Measurements from ENCODE around the gene UBE2D1.

The UBE2D1 gene

DNA sequence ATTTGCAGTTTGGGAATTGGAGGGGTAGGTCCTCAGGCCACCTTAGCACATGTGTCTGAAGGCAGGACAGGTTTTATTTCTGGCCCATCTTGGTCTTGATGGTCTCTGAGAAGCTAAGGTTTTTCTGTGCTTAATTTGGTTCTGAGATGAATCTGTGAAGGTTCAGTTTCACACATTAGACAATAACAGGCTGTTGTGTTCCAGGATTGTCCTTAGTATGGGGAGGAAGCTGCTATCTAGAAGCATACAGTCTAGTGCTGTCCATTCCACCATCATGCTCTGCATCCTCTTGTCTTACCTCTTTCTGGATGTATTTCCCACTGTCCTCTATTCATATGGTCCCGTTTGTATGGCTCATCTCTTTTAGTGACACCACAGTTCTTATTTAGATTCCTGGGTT lies 7.1 kb downstream of the UBE2D1 start:
- DNase-seq: no peak

DNA sequence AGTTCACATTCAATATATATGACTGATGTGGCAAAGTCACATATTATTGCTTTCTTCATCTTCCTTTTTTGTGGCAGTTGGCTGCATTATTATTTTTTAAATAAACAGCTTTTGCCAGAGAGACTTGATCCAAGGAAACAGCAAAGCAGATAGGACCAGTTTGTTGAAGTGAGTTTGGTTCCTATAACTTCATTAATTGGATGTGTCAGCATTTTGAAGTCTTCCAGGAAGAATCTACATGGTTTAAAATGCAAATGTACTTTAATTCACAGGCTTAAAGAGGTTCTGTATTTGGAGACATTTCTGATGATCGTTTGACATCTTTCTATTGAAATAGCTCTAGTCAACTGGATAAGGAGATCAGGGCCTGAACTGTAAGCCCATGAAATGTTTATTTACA lies 13.2 kb downstream of the UBE2D1 start:
- DNase-seq: no peak

DNA sequence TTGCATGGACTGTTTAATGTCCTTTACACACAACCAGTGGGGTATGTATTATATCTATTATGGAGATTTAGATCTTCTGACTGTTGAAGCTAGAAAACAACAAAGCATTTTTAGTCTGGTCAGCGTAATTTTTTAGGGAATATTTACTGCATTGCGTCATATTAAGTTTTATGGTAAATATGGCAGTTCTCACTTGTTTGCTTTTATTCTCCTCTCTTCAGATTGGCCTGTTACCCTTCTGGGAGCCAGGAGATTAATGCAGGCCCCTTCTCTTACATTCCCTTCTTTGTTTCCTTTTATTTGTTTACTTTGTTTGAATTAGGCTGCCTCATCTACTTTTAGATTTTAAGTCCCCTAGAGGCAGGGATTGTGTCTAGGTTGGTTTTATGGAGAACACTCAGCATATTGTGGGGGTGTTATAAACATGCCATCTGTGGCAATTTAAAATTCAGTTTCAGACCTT lies 13.8 kb downstream of the UBE2D1 start:
- peak; percentile 10 for DNase-seq

GRCh38 chr10:58350023-58350422 lies 15.2 kb downstream of the UBE2D1 start:
- DNase-seq: no peak

GRCh38 chr10:58350619-58351323 lies 16.0 kb downstream of the UBE2D1 start:
- DNase-seq: no peak

DNA sequence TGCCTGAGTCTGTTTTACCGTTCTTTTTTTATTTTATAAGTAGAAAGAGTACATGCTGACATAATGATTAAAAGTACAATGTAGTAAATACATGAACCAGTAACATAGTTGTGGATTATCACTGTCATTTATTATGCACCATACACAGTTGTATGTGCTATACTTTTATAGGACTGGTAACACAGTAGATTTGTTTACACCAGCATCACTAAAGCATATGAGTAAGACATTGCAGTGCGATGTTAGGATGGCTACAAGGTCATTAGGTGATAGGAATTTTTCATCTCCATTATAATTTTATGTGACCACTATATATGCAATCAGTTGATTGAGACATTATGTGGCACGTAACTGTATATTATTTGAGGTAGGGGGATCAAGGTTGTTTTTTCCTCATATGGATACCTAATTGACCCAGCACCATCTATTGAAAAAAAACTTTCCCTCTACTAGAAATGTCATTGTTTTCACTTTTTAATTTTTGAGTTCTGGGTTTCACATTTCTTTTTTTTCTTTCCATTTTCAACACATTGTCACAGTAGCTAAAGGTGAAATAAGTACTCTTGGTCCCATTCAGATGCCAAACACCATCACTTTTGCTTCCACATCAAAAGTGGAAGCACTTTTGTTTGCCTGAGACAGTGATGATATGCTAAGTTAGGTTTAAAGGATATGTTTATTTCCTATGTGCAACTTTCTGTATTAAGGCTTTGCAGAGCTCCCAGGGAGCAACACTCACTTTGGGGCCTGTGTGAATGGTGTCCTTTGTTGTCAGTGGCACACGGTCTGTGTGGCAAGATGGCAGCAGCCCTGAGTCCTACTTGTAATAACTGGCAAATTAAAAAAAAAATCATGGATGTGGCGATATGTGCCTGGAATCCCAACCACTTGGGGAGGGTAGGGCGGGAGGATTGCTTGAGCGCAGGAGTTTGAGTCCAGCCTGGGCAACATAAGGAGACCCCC lies 17.1 kb downstream of the UBE2D1 start:
- no peak for DNase-seq

DNA sequence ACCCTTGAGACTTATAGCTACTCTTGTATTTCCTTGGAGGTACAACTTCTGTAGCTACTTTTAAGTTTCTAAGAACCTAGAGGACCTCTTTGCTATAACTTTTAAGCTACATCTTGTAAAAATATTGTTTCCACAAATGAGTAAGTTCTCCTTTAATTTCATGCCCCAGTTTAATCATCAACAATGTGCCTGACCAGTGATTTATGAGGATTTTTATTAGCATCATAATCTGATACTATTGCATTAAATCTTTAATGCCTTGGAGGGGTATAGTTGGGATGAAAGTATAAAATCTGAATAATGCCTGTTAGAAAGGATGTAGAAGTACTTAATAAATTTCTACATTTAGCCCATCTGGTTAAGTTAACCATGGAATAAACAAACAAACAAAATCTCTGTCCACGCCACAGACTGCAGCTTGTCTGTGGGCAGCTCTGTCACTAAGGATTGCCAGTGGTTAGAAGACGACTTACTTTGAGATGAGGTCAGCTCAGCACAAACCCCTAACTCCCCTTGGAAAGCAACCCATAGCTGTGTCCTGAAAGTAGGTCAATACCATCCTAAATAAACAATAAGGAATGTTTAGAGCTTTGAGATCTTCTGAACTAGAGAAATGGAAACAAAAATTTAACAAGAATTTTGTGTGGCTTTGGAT lies 18.3 kb downstream of the UBE2D1 start:
- DNase-seq: no peak

DNA sequence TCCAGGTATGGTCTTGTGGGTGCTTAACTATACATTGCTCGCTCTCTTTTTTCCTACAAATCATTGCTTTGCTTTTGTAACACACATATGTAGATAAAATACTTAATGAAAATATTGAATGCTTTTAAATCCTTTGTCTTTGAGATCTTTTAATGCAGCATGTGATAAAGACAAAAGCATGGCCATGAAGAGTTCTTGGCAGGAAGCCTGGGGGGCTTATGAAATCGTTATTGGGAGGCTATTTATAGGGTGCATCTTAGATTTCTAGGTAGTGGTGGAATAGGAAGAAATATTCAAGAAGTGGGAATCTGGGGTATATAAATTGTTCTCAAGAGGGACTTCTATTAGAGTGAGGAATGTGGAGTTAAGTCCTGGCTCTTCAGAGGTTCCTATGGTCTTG lies 21.9 kb downstream of the UBE2D1 start:
- no peak for DNase-seq

DNA sequence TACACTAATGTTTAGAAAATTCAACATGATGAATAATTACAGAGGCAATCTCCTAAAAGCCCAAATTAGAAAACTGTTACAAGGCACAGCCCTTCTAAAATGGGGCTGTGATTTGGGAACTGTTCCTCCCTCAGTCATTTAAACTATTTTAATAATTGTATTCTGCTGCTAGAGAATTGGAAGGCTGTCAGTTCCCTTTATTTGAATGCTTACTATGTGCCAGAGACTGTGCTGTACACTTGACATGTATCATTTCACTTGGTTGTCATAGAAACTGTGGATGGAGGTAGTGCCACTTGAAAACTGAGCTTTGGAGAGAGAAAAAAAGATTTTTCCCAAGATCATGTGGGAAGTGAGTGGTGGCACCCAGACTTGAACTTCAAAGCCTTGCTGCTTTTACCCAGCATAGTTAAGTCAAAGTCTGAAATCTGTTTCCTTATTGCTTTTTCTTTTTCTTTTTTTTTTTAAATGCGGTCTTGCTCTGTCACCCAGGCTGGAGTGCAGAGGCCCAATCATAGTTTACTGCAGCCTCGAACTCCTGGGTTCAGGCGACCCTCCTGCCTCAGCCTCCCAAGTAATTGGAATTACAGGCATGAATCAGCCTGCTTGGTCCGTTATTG lies 23.6 kb downstream of the UBE2D1 start:
- no peak for DNase-seq

GRCh38 chr10:58358947-58359346 lies 24.1 kb downstream of the UBE2D1 start:
- DNase-seq: no peak

- no peak for DNase-seq
Observed at GRCh38 chr10:58359541-58359940, 24.7 kb downstream of the UBE2D1 start.

GRCh38 chr10:58360412-58361004 lies 25.7 kb downstream of the UBE2D1 start:
- no peak for DNase-seq

GRCh38 chr10:58361353-58361752 lies 26.5 kb downstream of the UBE2D1 start:
- no peak for DNase-seq

- no peak for DNase-seq
Observed at GRCh38 chr10:58362027-58362789, 27.4 kb downstream of the UBE2D1 start.

DNA sequence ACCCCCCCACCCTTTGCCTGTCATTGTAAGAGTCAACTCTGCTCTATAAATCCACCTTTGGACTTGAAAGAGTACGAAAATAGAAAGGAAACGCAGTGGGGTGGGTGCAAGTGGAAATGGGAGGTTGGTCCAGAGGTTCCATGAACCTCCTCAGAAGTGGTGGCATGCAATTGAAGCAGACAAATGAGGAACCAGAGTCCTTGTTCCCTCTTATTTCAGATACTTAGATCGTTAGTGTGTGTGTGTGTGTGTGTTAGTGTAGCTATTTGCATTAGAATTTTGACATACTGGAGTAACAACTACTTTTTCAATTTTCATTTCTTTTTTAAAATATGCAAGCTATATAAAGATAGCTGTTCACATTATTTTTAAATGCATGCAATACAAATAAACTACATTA lies 32.3 kb downstream of the UBE2D1 start:
- no peak for DNase-seq

GRCh38 chr10:58371473-58371872 lies 36.7 kb downstream of the UBE2D1 start:
- no peak for DNase-seq

DNA sequence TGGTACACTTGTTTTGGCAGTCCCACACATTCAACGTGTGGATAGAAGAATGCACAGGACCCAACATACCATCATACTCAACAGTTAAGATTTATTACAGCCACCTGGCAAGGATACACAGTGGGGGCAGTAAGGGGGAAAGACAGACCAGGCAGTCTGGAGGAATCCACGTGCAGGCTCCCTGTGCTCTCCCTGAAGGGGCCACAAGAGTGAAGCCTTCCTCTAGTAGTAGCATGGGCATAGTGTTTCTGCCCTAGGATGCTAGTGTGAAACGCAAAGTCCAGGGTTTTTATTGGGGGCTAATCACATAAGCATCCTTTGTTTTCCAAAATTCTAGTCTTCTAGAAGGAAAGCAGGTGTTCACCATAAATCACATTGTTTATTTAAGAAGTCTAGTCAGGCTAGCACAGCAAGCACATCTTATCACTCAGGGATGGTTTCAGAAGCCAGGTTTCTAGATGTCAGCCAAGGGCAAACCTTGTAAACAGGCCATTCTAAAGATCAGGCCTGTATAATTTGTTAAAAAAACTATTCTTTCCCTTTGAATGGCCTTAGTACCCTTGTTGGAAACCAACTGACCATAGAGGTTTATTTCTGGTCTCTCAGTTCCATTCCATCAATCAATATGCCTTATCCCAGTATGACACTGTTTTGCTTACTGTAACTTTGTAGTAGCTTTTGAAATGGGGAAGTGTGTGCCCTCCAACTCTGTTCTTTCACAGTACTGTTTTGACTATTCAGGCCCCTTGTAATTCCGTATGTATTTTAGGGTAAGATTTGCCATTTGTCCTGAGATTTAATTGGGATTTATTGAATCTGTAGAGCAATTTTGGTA lies 38.0 kb downstream of the UBE2D1 start:
- DNase-seq: no peak

DNA sequence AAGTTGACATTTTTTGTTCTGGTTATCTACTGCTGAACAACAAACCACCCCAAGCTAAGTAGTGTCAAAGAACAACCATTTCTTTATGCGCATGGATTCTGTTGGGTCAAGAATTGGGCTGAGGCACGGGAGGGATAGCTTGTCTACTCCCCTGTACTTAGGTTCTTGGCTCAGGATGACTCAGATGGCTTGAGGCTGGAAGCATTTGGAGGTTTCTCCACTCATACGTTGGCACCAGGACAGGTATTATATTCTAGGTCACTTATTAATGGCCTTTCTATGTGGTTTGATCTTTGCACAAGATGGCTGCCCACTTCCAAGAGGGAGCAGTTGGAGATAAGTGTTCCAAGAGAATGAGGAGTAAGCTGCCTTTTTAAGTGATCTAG lies 38.6 kb downstream of the UBE2D1 start:
- DNase-seq: no peak

- DNase-seq: no peak
Observed at GRCh38 chr10:58382489-58382995, 47.7 kb downstream of the UBE2D1 start.

GRCh38 chr10:58384095-58384494 lies 49.3 kb downstream of the UBE2D1 start:
- peak; percentile 9 for DNase-seq

GRCh38 chr10:58384544-58384998 lies 49.8 kb downstream of the UBE2D1 start:
- DNase-seq: no peak
